ENCODE data around the gene TTC19. TPM values are rescaled to one million over a fixed set of nuclear protein-coding genes. Genes with fewer than 3 reads are reported as not detected.

The TTC19 gene
- total RNA-seq, 6 experiments from 2014 or later = 10.4 to 15.4 (median 12.4) TPM

GRCh38 chr17:16019347-16019746 lies 19.7 kb downstream of the TTC19 start:
- peaks cover 40% of the 10 kb centered on the region for H3K36me3 Mint-ChIP-seq (ENCODE audit: low read depth)
- H3K27ac Mint-ChIP-seq = no peak overlapping the region; the same call in 1 of the 2 replicates
- TF ChIP-seq CTCF (IDR thresholded peaks at IDR 0.05) = no peak
- H3K4me1 Mint-ChIP-seq (ENCODE audit: low read depth) = peaks cover 8% of the 10 kb centered on the region
- peaks cover 6% of the 10 kb centered on the region; the same call in 1 of the 2 replicates for H3K27me3 Mint-ChIP-seq (ENCODE audit: insufficient read depth)
- H3K4me3 Mint-ChIP-seq = no peak overlapping the region
- DNase-seq = no peak
- no peaks in the 10 kb centered on the region for H3K9me3 Mint-ChIP-seq

GRCh38 chr17:16023881-16024280 lies 24.3 kb downstream of the TTC19 start:
- Mint-ChIP-seq H3K27ac (no peak overlapping the region), H3K9me3 (no peaks in the 10 kb centered on the region), H3K4me3 (no peak overlapping the region), H3K36me3 (ENCODE audit: low read depth) (peaks cover 63% of the 10 kb centered on the region), H3K4me1 (ENCODE audit: low read depth) (peaks cover 26% of the 10 kb centered on the region), H3K27me3 (ENCODE audit: insufficient read depth) (peaks cover 3% of the 10 kb centered on the region; the same call in 1 of the 2 replicates)
- DNase-seq = no peak
- no peak for TF ChIP-seq CTCF (IDR thresholded peaks at IDR 0.05)

- no peak overlapping the region for H3K27ac Mint-ChIP-seq
- DNase-seq = no peak
- no peaks in the 10 kb centered on the region for H3K9me3 Mint-ChIP-seq
- no peak overlapping the region for H3K4me3 Mint-ChIP-seq
- H3K27me3 Mint-ChIP-seq (ENCODE audit: insufficient read depth) = peaks cover 3% of the 10 kb centered on the region; the same call in 1 of the 2 replicates
- H3K4me1 Mint-ChIP-seq (ENCODE audit: low read depth) = peaks cover 35% of the 10 kb centered on the region
- TF ChIP-seq CTCF (IDR thresholded peaks at IDR 0.05) = no peak
- H3K36me3 Mint-ChIP-seq (ENCODE audit: low read depth) = peaks cover 71% of the 10 kb centered on the region
Observed at GRCh38 chr17:16025202-16025601, 25.6 kb downstream of the TTC19 start.

- Mint-ChIP-seq H3K27ac (peak overlapping the region; percentile 91), H3K36me3 (ENCODE audit: low read depth) (peaks cover 66% of the 10 kb centered on the region), H3K4me3 (no peak overlapping the region), H3K4me1 (ENCODE audit: low read depth) (peaks cover 49% of the 10 kb centered on the region), H3K27me3 (ENCODE audit: insufficient read depth) (peaks cover 3% of the 10 kb centered on the region; the same call in 1 of the 2 replicates), H3K9me3 (no peaks in the 10 kb centered on the region)
- no peak for TF ChIP-seq CTCF (IDR thresholded peaks at IDR 0.05)
- DNase-seq = no peak
Observed at GRCh38 chr17:16026895-16027294, 27.3 kb downstream of the TTC19 start.

GRCh38 chr17:16027708-16028584 lies 28.3 kb downstream of the TTC19 start:
- H3K36me3 Mint-ChIP-seq (ENCODE audit: low read depth) = peaks cover 77% of the 10 kb centered on the region
- DNase-seq = peak; percentile 94
- TF ChIP-seq CTCF (IDR thresholded peaks at IDR 0.05) = peak; percentile 24; the same call in 1 of the 2 replicates

More at GRCh38 chr17:16027708-16028584, 28.3 kb downstream of the TTC19 start:
- Mint-ChIP-seq H3K27me3 (ENCODE audit: insufficient read depth) (peaks cover 6% of the 10 kb centered on the region), H3K9me3 (no peaks in the 10 kb centered on the region), H3K4me3 (peak overlapping the region; percentile 52), H3K27ac (peak overlapping the region; percentile 91), H3K4me1 (ENCODE audit: low read depth) (peaks cover 52% of the 10 kb centered on the region)
